ENCODE measurements around the gene KIFBP. TPM values are rescaled to one million over a fixed set of nuclear protein-coding genes. Genes with fewer than 3 reads are reported as not detected.
A peak's percentile ranks its signal among the peaks of the same experiment; 100 is the strongest.

The KIFBP gene
- total and polyA plus RNA-seq, 12 donors = 16.7 to 67.9 (median 51.6) TPM

DNA sequence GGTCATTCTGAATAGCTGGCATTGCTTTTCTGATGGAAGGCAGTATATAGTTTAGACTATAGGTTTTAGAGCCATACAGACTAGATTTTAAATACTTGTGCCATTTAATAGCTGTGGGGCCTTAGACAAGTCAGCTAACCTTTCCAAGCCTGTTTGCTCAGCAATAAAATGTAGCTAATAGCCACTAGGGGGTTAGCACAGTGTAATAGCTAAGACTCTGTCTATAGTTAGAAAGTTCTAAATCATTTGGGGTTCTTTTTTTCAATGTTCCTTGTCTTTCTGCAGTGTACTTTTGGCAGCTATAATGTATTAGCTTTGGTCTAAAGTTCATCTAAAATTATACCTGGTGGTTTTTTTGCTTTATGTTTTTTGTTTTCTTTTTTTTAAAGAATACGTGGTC is 7.5 kb upstream of the KIFBP start:
- Histone ChIP-seq H3K9me3 (no peaks in the 10 kb centered on the region), H3K4me1 (peaks cover 0 to 4% (median 0%) of the 10 kb centered on the region in 9 donors), H3K36me3 (peaks cover 0 to 100% (median 35%) of the 10 kb centered on the region in 9 donors), H3K27ac (no peak overlapping the region), H3K27me3 (no peaks in the 10 kb centered on the region), H3K4me3 (no peak overlapping the region)
- TF ChIP-seq, protein P1, sequence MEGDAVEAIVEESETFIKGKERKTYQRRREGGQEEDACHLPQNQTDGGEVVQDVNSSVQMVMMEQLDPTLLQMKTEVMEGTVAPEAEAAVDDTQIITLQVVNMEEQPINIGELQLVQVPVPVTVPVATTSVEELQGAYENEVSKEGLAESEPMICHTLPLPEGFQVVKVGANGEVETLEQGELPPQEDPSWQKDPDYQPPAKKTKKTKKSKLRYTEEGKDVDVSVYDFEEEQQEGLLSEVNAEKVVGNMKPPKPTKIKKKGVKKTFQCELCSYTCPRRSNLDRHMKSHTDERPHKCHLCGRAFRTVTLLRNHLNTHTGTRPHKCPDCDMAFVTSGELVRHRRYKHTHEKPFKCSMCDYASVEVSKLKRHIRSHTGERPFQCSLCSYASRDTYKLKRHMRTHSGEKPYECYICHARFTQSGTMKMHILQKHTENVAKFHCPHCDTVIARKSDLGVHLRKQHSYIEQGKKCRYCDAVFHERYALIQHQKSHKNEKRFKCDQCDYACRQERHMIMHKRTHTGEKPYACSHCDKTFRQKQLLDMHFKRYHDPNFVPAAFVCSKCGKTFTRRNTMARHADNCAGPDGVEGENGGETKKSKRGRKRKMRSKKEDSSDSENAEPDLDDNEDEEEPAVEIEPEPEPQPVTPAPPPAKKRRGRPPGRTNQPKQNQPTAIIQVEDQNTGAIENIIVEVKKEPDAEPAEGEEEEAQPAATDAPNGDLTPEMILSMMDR (IDR thresholded peaks at IDR 0.05) = peak in 5 of 9 donors; percentile 6 to 22 (median 14)
- ATAC-seq (no peak), DNase-seq (no peak)
- 98 to 100% methylated on average over 1 of the region's 1 CpG for WGBS, 2 donors
- intact Hi-C loops (cut with DNase I) = no loop called here

DNA sequence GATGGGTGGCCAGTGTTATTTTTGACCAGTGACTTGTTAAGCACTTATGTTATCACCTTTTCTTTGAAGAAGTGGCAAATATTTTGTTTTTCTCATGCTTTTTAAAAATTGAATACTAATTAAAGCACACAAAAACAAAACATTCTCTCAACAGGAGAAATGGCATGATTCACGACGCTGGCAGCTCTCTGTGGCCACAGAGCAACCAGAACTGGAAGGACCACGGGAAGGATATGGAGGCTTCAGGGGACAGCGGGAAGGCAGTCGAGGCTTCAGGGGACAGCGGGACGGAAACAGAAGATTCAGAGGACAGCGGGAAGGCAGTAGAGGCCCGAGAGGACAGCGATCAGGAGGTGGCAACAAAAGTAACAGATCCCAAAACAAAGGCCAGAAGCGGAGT is 6.2 kb upstream of the KIFBP start:
- intact Hi-C loops (cut with DNase I) = no loop called here
- TF ChIP-seq, protein P1 (IDR thresholded peaks at IDR 0.05) = no peak
- no peak for ATAC-seq

DNA sequence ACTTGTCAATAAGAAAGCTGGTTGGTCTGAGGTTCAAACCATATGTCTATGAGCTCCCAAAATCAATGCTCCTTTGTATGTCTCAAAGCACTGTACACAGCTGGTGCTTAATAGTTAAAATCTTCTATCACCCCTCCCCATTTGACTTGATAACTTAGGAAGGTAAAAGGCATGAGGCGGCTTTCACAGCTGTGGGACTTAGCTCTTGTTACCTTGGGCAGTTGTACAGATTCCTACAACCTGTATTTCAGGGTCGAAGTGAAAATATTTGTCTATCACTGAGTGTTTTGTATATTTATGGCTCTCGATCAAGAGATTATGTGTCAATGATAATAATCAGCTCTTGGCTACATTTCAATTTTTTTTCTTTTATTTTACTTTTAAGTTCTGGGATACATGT is 992 bp upstream of the KIFBP start:
- DNase-seq (no peak), ATAC-seq (no peak)
- Histone ChIP-seq H3K27ac (no peak overlapping the region), H3K36me3 (peaks cover 0 to 42% (median 23%) of the 10 kb centered on the region in 9 donors), H3K4me1 (peaks cover 2 to 41% (median 37%) of the 10 kb centered on the region in 9 donors), H3K9me3 (no peaks in the 10 kb centered on the region), H3K4me3 (peak overlapping the region in 2 of 10 donors; percentile 94 to 98), H3K27me3 (no peaks in the 10 kb centered on the region)
- 82 to 86% methylated on average over 3 of the region's 3 CpGs for WGBS, 2 donors
- TF ChIP-seq, protein P1 (IDR thresholded peaks at IDR 0.05) = no peak
- intact Hi-C loops (cut with DNase I) = loop anchor here in 2 of 10 donors (5.0 kb wide), 2 partner anchors 105 to 420 kb away; no protein-coding TSS in a partner anchor

More for the DNA sequence above, 6.2 kb upstream of the KIFBP start:
- no peak overlapping the region for H3K27ac ChIP-seq
- H3K9me3 ChIP-seq = no peaks in the 10 kb centered on the region
- no peak for DNase-seq
- peaks cover 0 to 87% (median 35%) of the 10 kb centered on the region in 9 donors for H3K36me3 ChIP-seq
- WGBS, 2 donors = 95 to 96% methylated on average over 11 of the region's 11 CpGs
- H3K4me3 ChIP-seq = no peak overlapping the region
- H3K27me3 ChIP-seq = no peaks in the 10 kb centered on the region
- H3K4me1 ChIP-seq = peaks cover 0 to 4% (median 0%) of the 10 kb centered on the region in 9 donors

DNA sequence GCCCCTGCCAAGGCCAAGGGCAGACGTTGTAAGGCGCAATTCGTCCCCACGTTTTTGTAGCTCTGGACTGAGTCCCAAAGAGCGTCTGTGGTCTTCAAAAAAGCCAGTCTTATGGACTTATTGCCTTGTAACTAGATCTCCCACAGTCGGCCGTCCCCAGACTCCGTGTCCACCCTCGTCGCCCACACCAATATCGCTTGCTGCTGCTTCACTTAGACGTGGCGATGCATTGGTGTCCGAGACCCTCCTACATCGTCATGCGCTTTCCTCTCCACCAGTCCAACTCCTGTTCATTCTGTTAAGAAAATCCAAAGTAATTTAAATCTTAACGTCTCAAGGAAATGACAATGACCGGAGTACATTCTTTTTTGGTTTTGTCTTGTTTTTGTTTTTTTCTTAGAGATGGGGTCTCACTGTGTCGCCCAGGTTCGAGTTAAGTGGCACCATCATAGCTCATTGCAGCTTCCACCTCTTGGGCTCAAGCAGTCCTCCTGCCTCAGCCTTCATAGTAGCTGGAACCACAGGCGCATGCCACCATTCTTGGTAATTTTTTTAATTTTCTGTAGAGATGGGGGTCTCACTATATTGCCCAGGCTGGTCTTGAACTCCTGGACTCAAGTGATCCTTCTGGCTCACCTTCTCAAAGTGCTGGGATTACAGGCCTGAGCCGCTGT is 851 bp downstream of the KIFBP start:
- ATAC-seq (peak in 4 of 8 donors; percentile 4 to 12 (median 5)), DNase-seq (no peak)
- intact Hi-C loops (cut with DNase I) = loop anchor here in 2 of 10 donors (5.0 kb wide), 2 partner anchors 103 to 418 kb away; no protein-coding TSS in a partner anchor
- WGBS, 2 donors = 17% methylated on average over 22 of the region's 22 CpGs
- peaks cover 0 to 26% (median 7%) of the 10 kb centered on the region in 9 donors for H3K36me3 ChIP-seq
- H3K27me3 ChIP-seq = no peaks in the 10 kb centered on the region
- TF ChIP-seq, protein P1 (IDR thresholded peaks at IDR 0.05) = no peak
- H3K9me3 ChIP-seq = no peaks in the 10 kb centered on the region
- H3K4me3 ChIP-seq = peak overlapping the region; percentile 76 to 98 (median 93)
- peak overlapping the region; percentile 77 to 93 (median 89) for H3K27ac ChIP-seq
- peaks cover 5 to 60% (median 54%) of the 10 kb centered on the region in 9 donors for H3K4me1 ChIP-seq
